ENCODE measurements around the gene ANKLE2.

DNA sequence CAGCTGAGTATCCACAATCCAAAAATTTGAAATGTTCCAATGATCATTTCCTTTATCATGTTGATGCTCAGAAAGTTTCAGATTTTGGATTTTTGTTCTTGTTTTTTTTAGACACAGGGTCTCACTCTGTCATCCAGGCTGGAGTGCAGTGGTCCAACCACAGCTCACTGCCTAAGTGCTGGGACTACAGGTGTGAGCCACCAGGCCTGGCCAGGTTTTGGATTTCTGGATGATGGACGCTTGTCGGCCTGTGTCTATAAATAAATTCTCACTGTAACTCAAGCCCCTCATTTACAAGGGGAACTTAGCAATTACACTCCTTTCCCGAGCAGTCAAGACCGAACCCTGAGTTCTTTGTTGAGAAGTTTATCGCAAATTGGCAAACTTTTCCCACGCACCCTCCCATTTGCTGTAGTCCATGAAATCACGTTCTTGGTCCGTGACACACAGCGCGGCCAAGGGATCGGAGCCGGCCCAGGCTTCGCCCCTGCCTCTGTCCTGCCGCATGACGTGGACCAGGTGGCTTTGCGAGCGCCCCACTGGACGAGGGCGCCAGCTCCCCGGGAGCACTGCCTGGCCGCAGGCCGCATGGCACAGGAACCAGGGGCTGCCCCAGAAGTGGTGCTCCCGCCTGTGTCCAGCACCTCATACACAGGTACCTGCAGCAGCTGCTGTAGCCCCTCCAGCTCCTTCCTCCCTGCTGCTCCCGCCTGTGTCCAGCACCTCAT is 14.0 kb upstream of the ANKLE2 start:
- TF ChIP-seq, protein P1, sequence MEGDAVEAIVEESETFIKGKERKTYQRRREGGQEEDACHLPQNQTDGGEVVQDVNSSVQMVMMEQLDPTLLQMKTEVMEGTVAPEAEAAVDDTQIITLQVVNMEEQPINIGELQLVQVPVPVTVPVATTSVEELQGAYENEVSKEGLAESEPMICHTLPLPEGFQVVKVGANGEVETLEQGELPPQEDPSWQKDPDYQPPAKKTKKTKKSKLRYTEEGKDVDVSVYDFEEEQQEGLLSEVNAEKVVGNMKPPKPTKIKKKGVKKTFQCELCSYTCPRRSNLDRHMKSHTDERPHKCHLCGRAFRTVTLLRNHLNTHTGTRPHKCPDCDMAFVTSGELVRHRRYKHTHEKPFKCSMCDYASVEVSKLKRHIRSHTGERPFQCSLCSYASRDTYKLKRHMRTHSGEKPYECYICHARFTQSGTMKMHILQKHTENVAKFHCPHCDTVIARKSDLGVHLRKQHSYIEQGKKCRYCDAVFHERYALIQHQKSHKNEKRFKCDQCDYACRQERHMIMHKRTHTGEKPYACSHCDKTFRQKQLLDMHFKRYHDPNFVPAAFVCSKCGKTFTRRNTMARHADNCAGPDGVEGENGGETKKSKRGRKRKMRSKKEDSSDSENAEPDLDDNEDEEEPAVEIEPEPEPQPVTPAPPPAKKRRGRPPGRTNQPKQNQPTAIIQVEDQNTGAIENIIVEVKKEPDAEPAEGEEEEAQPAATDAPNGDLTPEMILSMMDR (optimal IDR thresholded peaks at IDR 0.05 in 1 of 3, IDR thresholded peaks at IDR 0.05 in 1 of 3, conservative IDR thresholded peaks at IDR 0.05 in 1 of 3; ENCODE audit: extremely low read depth in 1 of 3, insufficient read depth in 2 of 3, low read length in 3 of 3): no peak
- no peak for TF ChIP-seq EZH2 (IDR thresholded peaks at IDR 0.05; ENCODE audit: low read length)

Data from keratinocyte (primary cell).